SK-N-MC (cell line): ENCODE measurements around the gene ZNF346.

Experiments
- EZH2 ChIP-seq: fragments of 200-600 bp; sonication (generic); IDR thresholded peaks from one replicate; pipeline ENCODE4 v1.6.1; 2017; ENCODE audit warnings: antibody characterized with exemption
- POLR2AphosphoS5 ChIP-seq: IDR thresholded peaks from 2 replicates; pipeline ENCODE4 v1.6.1; 2012; ENCODE audit warnings: mild to moderate bottlenecking, low read depth, low read length, borderline replicate concordance

GRCh38 chr5:177045631-177046030 is 23.1 kb downstream of the ZNF346 start:
- TF ChIP-seq EZH2 (no peak), POLR2AphosphoS5 (no peak)
